ENCODE data around the gene GDF7.

Gene GDF7

GRCh38 chr2:20629581-20630171, 37.3 kb upstream of the GDF7 start:
- TF ChIP-seq CTCF (conservative IDR thresholded peaks at IDR 0.05): no peak
- no peak overlapping the region for H3K27ac ChIP-seq

GRCh38 chr2:20630967-20631366, 36.0 kb upstream of the GDF7 start:
- TF ChIP-seq CTCF (conservative IDR thresholded peaks at IDR 0.05): no peak

DNA sequence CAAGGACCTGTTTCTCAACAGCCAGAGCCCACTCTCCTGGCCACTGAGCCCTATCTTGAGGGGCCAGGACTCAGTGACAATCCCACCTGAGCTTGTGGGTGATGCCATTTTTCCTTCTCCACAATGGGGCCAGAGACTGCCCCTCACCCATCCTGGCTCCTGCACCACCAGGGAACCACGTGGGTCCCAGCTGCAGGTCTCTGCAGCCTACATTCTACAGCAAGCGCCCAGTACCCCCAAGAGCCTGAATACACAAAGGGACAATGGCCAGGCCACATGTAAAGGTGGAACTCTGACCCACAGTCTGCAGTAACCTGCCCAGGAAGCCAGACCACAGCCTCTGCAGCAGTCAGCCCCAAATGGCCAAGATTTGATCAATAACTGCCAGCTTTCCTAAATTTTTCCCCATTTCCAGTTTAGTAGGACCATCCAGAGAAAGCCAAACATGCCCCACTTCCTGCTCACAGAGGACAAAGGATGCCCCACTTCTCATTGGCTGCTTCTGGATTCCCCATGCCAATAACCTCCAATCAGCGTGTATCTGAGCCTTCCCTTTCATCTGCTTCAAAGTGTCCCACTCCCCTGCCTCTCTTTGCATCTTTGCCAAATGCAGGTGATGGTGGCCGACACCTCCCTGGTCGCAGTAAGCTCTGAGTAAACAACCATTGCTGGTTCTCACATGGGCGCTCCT, 35.2 kb upstream of the GDF7 start:
- no peak for TF ChIP-seq CTCF (conservative IDR thresholded peaks at IDR 0.05)

More at GRCh38 chr2:20630967-20631366, 36.0 kb upstream of the GDF7 start:
- no peak overlapping the region for H3K27ac ChIP-seq

GRCh38 chr2:20632446-20632990, 34.4 kb upstream of the GDF7 start:
- H3K27ac ChIP-seq: no peak overlapping the region
- TF ChIP-seq CTCF (conservative IDR thresholded peaks at IDR 0.05): no peak

More for the DNA sequence above, 35.2 kb upstream of the GDF7 start:
- H3K27ac ChIP-seq: no peak overlapping the region

GRCh38 chr2:20633001-20633400, 33.9 kb upstream of the GDF7 start:
- no peak overlapping the region for H3K27ac ChIP-seq

GRCh38 chr2:20633794-20634506, 33.0 kb upstream of the GDF7 start:
- H3K27ac ChIP-seq: no peak overlapping the region

More at GRCh38 chr2:20633001-20633400, 33.9 kb upstream of the GDF7 start:
- TF ChIP-seq CTCF (conservative IDR thresholded peaks at IDR 0.05): no peak

More at GRCh38 chr2:20633794-20634506, 33.0 kb upstream of the GDF7 start:
- TF ChIP-seq CTCF (conservative IDR thresholded peaks at IDR 0.05): no peak

Measured in VCaP (cell line).